ENCODE measurements around the gene FMNL2.

DNA sequence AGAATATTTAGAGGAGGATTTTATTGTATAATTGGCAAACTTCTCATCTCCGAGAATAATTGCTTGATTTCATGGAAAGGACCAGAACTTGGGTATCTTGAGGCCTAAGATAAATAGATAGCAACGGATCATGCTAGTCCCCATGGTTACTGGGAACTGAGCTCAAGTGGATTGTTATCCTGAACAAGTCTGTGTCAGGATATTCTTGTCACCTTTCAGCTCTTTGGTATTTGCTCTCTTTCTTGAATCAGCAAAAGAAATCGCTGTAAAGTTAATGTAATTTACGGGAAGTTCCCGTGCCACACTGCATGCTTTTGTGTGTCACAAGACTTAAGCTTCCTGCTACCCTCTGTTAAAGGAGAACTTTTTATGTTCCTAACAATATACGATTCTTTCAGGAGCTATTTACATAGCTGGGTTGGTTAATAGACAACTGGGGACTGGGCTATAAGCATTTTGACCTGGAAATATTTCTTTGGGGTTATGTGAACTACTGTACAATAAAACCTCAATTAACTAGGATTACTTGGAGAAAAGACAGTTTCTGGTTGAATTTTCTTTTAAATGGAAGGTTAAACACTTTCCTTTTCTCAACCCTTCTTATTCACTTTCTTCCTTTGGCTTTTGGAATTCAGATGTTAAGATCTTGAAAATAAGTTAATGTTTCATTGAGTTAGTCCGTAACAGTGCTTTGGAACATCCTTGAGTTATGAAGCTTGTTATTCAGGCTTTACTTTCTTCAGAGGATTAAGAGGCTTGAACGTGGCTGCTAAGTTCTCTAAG, 151.2 kb downstream of the FMNL2 start:
- TF ChIP-seq, protein P1, sequence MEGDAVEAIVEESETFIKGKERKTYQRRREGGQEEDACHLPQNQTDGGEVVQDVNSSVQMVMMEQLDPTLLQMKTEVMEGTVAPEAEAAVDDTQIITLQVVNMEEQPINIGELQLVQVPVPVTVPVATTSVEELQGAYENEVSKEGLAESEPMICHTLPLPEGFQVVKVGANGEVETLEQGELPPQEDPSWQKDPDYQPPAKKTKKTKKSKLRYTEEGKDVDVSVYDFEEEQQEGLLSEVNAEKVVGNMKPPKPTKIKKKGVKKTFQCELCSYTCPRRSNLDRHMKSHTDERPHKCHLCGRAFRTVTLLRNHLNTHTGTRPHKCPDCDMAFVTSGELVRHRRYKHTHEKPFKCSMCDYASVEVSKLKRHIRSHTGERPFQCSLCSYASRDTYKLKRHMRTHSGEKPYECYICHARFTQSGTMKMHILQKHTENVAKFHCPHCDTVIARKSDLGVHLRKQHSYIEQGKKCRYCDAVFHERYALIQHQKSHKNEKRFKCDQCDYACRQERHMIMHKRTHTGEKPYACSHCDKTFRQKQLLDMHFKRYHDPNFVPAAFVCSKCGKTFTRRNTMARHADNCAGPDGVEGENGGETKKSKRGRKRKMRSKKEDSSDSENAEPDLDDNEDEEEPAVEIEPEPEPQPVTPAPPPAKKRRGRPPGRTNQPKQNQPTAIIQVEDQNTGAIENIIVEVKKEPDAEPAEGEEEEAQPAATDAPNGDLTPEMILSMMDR (IDR thresholded peaks at IDR 0.05; ENCODE audit: poor library complexity, severe bottlenecking): no peak
- TF ChIP-seq MXI1 (conservative IDR thresholded peaks at IDR 0.05; ENCODE audit: poor library complexity, severe bottlenecking) (no peak), POLR2AphosphoS5 (IDR thresholded peaks at IDR 0.05) (no peak), TAF1 (IDR thresholded peaks at IDR 0.05; ENCODE audit: low read depth) (no peak), EZH2 (IDR thresholded peaks at IDR 0.05; ENCODE audit: borderline replicate concordance, insufficient read depth, low read length, poor library complexity, severe bottlenecking) (no peak), EP300 (conservative IDR thresholded peaks at IDR 0.05; ENCODE audit: poor library complexity, severe bottlenecking) (no peak), RAD21 (conservative IDR thresholded peaks at IDR 0.05) (no peak), SMC3 (conservative IDR thresholded peaks at IDR 0.05; ENCODE audit: poor library complexity) (no peak)
- TF ChIP-seq, protein P2, sequence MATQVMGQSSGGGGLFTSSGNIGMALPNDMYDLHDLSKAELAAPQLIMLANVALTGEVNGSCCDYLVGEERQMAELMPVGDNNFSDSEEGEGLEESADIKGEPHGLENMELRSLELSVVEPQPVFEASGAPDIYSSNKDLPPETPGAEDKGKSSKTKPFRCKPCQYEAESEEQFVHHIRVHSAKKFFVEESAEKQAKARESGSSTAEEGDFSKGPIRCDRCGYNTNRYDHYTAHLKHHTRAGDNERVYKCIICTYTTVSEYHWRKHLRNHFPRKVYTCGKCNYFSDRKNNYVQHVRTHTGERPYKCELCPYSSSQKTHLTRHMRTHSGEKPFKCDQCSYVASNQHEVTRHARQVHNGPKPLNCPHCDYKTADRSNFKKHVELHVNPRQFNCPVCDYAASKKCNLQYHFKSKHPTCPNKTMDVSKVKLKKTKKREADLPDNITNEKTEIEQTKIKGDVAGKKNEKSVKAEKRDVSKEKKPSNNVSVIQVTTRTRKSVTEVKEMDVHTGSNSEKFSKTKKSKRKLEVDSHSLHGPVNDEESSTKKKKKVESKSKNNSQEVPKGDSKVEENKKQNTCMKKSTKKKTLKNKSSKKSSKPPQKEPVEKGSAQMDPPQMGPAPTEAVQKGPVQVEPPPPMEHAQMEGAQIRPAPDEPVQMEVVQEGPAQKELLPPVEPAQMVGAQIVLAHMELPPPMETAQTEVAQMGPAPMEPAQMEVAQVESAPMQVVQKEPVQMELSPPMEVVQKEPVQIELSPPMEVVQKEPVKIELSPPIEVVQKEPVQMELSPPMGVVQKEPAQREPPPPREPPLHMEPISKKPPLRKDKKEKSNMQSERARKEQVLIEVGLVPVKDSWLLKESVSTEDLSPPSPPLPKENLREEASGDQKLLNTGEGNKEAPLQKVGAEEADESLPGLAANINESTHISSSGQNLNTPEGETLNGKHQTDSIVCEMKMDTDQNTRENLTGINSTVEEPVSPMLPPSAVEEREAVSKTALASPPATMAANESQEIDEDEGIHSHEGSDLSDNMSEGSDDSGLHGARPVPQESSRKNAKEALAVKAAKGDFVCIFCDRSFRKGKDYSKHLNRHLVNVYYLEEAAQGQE (IDR thresholded peaks at IDR 0.05; ENCODE audit: borderline replicate concordance): no peak
